Kidney capillary endothelial cell (primary cell): ENCODE results near the gene TP63.
"Not testable (repeated sequence)": the region's sequence is repeated elsewhere in the genome, so short reads cannot be mapped to it uniquely, and the experiment has no call there.

ENCODE experiments used
- DNase-seq: peaks from one replicate; pipeline ENCODE4 v3.0.0-alpha.2; 2018; ENCODE audit warnings: low spot score

The TP63 gene

DNA sequence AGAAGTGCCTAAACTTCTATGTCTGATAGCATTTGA lies at the start of gene TP63:
TSS of gene TP63 (plus strand) at position 17 of the 36 bp plus-strand sequence. CDS start 127 bp downstream, outside the sequence.
- no peak for DNase-seq

DNA sequence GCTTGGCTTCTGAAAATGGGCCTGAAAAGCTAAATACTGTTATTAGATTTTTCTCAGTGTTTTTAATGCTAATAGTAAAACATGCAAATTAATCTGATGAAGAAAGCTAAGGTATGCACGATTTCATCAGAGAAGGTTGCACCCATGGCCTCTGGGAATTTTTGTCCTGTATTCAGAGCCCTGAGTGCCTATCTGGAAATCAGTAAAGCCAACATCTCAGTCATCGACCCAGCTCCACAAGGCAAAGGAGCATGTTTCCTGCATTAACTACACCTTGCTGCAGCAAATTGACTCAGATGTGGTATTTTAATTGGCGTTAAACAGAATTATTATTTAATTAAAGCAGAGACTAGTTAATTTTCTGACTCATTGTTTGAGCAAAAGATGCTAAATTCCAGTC lies 49.0 kb upstream of the TP63 start:
- no peak for DNase-seq

DNA sequence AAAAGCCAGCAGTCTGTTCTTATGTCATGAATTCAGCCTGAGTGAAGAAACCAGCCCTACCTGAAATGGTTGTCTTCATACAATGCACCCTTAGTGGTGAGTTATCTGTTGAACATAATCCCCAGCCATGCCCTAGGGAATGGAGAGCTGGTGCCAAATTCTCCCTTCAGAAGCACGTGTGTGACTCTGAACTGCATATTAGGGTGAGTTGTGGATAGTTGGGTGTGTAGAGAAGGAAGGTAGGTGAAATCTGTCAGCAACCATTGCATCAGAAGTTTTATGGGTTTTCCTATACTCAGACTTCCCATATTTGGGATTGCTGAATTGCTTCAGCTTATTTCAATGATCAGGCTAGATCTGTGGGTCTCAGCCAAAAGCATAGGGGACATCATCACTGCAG lies 46.5 kb upstream of the TP63 start:
- no peak for DNase-seq

DNA sequence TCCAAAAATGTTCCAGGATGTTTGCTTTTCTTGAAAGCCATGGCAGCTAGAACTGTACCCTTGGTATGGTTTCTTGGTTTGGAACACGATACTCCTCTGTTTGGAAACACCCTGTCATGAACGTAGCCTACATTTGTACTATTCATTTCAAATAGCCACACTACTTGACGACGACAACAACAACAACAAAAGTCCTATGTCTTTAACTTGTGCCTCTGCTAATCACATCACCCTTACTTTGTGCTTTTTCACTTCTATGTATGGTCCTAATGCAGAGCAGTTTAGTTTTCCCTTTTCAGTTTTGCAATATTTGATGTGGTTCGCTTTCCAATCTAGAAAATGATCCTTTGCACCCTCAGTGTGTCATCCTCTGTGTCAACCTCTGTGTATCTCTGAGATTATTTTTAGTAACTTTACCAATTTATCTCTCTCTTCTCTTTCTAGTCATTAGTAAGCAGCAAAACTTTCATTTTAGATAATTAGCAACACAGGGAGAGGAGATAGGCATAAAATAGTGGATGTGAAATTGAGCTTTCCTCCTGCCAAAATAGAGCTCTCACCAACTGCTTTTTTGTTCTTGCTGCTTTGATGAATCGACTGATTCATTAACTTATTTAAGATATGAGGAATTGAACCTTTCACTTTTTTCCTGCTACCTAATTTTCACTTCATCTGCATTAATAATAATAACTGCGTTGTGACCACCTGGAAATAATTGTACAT lies 44.1 kb upstream of the TP63 start:
- no peak for DNase-seq

DNA sequence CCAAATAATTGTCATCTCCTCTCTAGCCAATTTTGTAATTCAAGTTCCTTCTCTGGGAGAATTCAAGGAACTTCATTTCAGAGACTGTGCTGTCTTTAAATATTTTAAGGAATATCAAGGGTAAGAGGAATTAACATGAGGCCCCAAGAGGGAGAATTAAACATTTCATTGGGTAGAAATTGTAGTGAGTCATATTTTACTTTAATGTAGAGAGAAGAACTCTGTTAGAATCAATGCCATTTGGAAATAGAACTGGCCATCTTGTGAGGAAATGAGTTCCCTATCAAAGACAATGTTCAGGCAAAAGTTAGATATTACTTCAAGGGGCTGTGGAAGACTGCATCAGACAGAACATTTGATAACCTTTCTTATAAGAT lies 43.5 kb upstream of the TP63 start:
- no peak for DNase-seq

DNA sequence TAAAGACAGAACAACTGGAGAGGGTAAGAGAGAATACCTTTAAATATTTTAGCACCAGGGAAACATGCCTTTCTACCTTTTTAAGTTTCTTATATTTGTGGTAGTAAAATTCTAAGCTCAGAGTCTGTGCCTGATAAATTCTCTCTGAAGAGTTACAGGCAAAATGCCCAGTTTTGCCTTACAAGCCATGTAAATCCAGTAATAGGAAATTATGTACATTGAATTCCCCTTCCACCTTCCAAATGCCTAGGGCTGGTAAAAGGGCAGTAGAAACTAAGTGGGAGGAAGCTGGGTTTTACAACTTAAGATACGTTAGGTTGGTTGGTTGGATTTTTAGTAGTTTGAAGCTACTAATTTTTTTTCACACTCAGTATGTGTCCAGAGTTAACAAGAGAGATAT lies 43.1 kb upstream of the TP63 start:
- no peak for DNase-seq

DNA sequence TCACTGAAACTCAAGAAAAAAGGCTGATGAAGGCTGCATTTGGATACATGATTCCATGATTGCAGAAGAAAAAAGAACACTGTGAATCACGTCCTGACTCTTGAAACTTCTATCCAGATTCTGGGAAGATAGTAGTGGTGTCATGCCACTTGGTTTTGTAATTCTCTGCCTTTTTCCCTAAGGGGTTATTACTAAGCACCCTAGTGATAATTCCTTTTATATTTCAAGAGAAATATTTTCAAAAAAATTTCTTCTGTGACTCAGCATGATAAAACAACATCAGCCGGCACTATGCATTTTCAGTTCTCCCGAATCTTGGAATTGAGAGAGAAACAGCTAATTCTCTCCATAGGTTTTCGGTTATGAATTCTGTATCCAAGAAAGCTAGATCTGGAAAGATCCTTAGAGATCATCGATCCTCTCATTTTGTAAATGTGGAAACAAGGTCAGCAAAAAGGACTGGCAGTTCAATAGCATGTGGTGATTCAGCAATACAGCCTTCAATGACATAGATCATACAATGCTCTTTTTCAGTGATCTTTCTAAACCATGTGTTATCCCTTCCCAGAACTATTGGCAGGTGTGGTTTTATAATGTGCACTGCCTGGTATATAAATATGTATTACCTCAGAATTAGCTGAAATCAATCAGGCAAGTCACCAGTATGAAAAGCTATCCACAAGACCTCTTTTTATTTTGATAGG lies 42.6 kb upstream of the TP63 start:
- no peak for DNase-seq

DNA sequence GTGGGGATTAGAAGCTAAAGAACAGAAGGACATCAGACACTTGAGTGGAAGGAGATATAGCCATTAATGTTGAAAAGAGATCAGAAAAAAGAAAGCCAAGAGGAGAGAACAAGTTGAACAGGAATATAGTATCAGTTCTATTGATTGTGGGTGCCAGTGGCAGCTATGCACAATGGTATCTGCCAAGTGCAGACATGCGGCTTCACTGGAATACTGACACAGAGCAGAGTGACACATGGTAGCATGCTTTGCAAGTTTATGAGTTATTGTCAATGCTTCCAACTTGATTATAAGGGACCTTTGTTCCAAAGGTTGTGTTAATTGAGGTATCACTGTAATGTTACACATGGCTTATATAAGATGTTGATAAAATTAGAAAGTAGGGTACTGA lies 42.0 kb upstream of the TP63 start:
- DNase-seq = no peak

DNA sequence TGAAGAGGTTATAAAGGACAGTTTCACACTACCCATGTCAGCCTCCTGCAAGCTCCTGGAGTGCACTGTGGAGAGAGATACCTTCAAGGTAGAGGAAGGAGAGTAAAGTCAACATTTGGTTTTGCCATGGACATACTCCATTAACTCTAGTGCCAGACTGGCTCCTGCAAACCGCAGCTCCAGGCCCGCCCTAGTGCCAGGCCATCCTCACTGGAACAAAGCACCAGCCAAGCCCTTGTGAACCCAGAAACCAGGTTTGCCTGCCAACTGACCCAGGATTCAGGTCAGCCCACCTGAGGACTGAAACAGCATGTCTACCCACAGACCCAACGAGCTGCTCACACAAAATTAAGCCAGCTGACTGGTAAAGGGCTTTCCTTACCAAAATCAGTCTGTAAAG lies 41.0 kb upstream of the TP63 start:
- no peak for DNase-seq

DNA sequence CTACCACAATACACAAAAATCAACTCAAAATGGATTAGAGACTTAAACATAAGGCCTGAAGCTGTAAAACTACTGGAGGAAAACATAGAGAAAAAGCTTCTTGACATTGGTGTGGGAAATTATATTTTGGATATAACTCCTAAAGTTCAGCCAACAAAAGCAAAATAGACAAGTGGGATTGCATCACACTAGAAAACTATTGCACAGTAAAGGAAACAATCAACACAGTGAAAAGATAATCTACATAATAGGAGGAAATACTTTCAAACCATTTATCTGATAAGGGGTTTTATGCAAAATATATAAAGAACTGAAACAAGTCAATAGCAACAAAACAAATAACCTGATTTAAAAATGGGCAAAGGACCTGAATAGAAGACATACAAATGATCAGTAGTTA lies 37.6 kb upstream of the TP63 start:
- no peak for DNase-seq

DNA sequence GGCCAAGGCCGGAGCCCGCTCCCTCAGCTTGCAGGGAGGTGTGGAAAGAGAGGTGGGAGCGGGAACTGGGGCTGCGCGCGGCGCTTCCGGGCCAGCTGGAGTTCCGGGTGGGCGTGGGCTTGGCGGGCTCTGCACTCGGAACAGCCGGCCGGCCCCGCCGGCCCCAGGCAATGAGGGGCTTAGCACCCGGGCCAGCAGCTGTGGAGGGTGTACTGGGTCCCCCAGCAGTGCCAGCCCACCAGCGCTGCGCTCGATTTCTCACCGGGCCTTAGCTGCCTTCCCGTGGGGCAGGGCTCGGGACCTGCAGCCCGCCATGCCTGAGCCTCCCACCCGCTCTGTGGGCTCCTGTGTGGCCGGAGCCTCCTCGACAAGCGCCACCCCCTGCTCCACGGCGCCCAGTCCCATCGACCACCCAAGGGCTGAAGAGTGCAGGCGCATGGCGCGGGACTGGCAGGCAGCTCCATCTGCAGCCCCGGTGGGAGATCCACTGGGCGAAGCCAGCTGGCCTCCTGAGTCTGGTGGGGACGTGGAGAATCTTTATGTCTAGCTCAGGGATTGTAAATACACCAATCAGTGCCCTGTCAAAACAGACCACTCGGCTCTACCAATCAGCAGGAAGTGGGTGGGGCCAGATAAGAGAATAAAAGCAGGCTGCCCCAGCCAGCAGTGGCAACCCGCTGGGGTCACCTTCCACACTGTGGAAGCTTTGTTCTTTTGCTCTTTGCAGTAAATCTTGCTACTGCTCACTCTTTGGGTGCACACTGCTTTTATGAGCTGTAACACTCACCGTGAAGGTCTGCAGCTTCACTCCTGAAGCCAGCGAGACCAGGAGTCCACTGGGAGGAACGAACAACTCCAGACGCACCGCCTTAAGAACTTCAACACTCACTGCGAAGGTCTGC lies 34.9 kb upstream of the TP63 start:
- not testable (repeated sequence) for DNase-seq

DNA sequence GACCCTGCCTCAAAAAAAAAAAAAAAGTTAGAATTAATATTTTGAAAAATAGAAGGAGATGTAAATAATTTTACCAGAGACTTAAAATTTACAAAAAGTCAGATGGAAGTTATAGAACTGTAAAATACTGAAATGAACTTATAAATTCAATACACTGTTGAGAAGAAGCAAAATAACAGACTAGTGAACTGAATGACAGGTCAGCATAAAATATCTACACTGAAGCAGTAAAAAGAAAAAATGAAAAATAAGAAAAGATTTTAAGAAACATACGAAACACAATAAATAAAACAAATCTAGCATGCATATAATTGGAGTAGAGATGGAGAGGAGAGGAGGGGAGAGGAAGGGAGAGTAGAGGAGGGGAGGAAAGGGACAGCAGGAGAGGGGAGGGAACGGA lies 33.3 kb upstream of the TP63 start:
- DNase-seq = no peak

DNA sequence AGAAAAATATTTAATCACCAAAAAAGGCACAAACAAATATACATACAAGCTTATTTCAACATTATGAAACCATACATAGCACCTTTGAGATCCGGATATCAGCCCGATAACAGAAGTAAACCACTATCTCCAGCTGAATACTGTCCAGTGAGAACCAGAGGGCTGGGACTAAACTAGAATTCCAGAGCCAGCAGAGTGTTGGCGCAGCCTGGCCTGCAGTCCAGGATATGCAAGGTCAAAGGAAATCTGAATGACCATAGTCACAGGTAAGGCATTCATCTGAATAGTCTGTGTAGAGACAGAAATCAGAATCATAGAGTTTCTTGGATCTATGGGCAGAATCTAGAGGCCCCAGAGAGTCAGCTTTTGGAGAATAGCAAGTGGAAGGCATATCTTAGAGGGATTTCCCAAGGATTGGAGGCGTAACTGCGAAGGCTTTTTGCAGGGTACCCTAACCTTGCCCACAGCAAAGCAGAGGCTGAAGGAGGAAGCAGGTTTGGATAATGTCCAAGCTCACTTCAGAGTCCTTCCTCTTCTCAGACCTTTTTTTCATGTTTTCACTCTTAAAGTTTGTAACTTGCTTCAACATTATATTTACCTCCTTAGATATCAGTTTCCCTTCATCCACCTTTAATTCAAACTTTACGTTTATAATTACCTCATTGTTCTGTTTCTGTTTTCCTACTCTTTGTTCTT lies 32.5 kb upstream of the TP63 start:
- no peak for DNase-seq

DNA sequence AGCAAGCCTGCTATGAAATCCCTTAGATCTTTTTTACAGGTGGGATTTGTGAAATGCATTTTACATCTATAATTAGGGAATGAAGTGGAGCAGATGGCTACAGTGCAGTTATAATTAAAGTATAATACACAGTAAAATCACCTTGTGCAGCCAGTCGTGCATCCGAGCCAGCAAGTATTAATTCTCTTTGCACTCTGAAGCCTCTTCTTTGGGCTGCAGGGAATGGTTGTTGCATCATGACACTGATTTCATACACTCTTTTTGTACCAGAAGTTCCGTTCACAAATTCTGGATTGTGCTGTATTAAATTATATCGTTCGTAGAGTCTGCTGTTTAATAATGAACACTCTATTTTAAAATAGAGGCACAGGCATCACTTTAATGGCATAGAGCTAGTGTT lies 28.7 kb upstream of the TP63 start:
- DNase-seq = no peak

DNA sequence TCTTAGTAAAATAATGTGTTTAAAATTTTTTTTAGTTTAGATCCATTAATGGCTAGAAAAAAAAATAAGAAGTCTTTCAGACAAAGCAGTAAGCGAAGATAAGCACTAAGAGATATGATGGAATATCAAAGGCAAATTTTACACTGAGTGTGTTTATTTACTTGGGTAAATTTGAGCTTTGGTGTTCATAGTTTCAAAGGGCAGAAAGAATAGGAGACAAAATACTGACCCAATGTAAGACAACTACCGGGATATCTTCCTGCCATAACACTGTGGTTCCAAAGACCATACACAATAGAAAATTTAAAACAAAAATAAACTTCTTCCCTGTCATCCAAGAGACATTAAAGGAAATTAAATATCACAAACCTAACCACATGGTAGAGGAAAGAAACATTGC lies 25.5 kb upstream of the TP63 start:
- no peak for DNase-seq

DNA sequence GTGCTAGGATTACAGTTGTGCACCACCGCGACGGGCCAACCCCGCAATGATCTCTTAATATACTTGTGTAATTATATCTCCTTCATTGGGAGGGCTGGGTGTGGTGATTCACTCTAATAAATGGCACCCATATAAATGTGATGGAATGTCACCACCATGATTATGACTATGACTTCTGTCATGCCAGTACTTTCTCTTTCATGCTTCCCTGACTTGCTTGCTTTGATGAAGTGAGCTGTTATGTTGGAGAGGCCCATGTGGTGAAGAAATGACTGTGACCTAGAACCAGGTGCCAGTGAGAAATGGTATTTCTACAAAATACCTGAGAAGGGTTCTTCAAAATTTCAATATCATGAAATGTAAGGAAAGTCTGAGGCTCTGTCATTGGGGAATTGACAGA lies 24.4 kb upstream of the TP63 start:
- DNase-seq = no peak

DNA sequence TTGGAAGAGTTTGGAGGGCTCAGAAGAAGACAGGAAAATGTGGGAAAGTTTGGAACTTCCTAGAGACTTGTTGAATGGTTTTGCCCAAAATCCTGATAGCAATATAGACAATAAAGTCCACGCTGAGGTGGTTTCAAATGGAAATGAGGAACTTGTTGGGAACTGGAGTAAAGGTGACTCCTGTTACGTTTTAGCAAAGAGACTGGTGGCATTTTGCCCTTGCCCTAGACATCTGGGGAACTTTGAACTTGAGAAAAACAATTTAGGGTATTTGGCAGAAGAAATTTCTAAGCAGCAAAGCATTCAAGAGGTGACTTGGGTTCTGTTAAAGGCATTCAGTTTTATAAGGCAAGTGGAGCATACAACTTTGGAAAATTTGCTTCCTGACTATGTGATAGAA lies 18.5 kb upstream of the TP63 start:
- not testable (repeated sequence) for DNase-seq

DNA sequence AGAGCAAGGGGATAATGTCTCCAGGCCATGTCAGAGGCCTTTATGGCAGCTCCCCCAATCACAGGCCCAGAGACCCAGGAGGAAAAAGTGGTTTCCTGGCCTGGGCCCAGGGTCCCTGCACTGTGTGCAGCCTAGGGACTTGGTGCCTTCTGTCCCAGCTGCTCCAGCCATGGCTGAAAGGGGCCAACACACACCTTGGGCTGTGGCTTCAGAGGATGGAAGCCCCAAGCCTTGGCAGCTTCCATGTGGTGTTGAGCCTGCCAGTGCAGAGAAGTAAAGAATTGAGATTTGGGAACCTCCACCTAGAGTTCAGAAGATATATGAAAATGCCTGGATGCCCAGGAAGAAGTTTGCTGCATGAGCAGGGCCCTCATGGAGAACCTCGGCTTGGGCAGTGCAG lies 18.1 kb upstream of the TP63 start:
- DNase-seq = no peak

DNA sequence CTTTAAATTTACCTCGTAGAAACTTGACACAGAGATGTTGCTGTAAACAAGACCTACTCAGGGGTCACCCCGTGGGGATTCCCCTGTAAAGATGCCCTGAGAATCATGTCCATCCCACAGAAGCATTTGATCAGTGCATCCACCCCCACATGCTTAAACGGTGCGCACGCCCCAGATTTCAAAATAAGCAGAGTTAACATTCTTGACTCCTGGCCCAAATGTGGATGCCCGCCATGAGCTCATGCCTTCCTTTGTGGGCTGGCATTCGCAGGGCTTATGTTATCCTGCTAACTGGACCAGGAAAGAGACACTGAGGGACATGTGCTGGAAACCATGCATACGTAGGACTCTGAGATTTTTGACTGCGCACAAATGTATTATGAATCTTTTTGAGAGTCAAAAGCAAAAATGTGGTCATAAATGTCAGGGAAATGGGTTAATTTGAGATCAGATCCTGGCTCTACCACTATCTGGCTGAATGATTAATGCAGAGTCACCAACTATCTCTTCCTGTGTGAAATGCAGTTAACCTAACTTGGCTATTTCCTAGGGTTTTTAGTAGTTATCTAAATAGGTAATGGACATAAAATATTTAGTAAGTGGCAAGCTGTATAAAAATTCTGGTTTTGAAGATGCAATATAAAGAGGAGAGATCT lies 9.1 kb upstream of the TP63 start:
- DNase-seq = no peak

DNA sequence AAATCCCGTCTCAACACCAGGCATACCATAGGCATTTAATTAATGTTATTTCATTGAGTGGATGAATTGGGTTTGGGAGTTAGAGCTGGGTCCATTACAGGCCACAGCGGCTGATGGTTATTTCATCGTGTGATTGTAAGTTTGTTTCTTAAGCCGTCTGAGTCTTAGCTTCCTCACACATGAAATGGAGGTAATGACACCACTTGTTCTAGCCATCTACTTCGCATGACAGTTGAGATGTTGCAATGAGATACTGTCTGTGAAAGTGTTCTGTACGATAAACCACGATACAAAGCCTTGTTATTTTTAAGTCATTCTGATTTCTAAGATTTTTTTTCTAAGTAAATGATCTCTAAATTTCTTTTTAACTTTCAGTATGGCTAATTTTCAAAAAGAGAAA lies 8.6 kb upstream of the TP63 start:
- DNase-seq = no peak

DNA sequence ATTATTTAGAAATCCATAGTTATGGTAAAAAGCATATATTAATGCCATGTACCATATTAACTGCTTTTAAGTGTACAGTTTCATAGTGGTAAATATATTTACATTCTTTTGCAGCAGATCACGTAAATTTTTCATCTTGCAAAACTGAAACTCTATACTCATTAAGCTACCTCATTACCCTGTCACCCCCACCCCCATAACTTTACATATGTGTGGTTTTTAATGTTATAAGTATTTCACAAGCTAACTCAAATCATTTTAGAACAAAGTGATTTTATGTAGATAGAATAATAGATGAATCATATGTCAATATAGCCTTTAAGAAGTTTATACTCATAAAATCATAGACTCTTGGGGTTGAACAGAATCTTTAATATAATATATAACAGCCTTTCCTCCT lies 7.1 kb upstream of the TP63 start:
- no peak for DNase-seq

DNA sequence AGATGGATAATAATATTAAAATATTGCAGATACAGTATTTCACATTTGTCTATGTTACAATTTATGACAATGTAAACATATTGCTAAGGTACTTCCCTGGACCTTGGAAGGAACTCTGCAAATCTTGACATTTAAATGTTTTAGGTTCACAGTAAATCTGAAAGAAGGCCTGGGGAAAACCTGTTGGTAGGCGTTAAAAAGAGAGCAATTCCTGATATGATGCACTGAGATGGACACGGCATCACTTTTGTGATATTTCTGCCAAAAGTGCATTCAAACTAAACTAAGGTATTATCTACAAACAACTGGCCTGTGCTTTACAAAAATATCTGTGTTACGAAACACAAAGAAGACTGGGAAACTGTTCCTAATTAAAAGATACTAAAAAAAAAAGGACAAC lies 6.1 kb upstream of the TP63 start:
- no peak for DNase-seq

DNA sequence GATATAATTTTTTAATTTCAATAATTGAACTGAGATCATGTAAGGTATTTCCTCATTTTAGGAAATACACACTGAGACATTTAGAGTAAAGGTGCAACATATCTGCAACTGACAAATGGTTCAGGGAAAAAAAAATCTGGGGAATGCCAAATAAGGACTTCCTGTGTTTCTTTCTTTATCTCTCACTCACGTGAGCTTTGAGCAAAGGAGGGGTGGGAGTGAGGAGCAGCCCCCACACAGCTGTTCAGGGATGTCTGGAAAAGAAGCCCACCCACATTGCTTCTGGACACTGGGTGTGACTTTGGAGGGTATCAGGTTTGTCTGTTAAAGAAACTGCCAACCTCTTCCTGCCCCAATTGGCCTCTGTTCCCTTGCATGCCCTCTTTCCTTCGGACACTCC lies 5.6 kb upstream of the TP63 start:
- DNase-seq = no peak
